ENCODE measurements around the gene GNAL.
A peak's percentile ranks its signal among the peaks of the same experiment; 100 is the strongest.

Gene GNAL

DNA sequence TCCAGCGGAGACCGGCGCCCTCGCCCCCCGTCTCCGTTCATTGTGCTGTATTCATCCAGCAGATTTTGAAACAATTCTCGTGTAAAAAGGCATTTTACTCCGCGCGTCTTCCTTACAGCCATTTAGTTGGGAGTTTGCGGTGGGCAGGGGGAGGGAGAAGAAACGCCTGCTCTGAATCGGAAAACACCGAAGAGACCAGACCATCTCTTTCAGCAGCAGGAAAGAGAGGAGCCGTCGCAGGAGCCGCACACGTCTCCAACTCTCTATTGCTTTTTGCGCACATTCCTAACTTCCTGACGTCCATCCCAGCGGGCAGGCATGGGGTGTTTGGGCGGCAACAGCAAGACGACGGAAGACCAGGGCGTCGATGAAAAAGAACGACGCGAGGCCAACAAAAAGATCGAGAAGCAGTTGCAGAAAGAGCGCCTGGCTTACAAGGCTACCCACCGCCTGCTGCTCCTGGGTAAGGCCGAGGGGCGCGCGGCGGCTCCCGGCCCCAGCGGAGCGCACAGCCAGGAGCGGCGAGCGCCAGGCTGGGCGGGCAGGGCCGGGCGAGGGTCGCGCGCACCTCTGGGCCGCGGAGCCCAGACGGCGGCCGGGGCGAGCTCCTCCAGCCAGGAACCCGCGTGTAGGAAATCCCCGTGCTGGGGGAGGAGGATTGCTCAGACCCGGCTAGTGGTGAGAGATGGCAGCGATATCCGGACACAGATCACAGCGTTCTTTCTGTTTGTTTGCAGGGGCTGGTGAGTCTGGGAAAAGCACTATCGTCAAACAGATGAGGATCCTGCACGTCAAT, 63.2 kb downstream of the GNAL start:
- H3K27ac ChIP-seq = no peak overlapping the region
- no peaks in the 10 kb centered on the region for H3K9me3 ChIP-seq (ENCODE audit: low read depth, low read length)
- TF ChIP-seq POLR2AphosphoS5 (IDR thresholded peaks at IDR 0.05; ENCODE audit: borderline replicate concordance, low read depth, low read length) = no peak
- TF ChIP-seq EZH2 (IDR thresholded peaks at IDR 0.05) = peak; percentile 51
- no peak for TF ChIP-seq FOXP2 (optimal IDR thresholded peaks at IDR 0.05; ENCODE audit: control extremely low read depth, extremely low read length, insufficient read depth)
- H3K4me3 ChIP-seq = peak overlapping the region; percentile 69
- H3K36me3 ChIP-seq (ENCODE audit: insufficient read depth, low read length) = no peaks in the 10 kb centered on the region
- no peak for DNase-seq (ENCODE audit: low read depth, low spot score)
- no peak overlapping the region for H3K9ac ChIP-seq (ENCODE audit: insufficient read length)

- no peak overlapping the region for H3K9ac ChIP-seq (ENCODE audit: insufficient read length)
- TF ChIP-seq FOXP2 (optimal IDR thresholded peaks at IDR 0.05; ENCODE audit: control extremely low read depth, extremely low read length, insufficient read depth) (no peak), POLR2AphosphoS5 (IDR thresholded peaks at IDR 0.05; ENCODE audit: borderline replicate concordance, low read depth, low read length) (no peak), EZH2 (IDR thresholded peaks at IDR 0.05) (no peak)
- H3K36me3 ChIP-seq (ENCODE audit: insufficient read depth, low read length) = no peaks in the 10 kb centered on the region
- H3K4me3 ChIP-seq = no peak overlapping the region
- DNase-seq (ENCODE audit: low read depth, low spot score) = no peak
- no peaks in the 10 kb centered on the region for H3K9me3 ChIP-seq (ENCODE audit: low read depth, low read length)
- H3K27ac ChIP-seq = no peak overlapping the region
These were observed 65.9 kb downstream of the GNAL start for GRCh38 chr18:11754979-11755378.

DNA sequence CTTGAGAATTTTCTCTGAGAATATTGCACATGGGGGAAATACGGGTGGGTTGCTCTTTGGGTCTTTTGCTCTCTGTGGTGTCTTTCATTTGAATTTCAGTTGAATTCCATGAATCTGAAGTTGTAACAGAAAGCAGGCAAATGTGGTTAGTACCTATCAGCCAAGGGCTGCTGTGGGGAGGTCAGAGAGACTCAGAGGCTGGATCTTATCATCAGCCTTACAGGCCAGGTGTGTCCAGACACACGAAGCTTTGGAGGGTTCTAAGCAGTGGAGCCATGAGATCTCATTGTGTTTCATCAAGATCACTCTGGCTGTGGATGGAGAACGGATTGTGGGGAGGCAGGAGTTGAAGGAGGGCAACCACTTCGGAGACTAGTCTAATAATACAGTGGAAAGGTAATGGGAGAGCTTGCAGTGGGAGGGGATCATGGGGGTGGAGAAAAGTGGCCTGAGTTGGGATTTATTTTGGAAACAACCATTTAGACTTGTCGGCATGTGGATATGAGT, 68.1 kb downstream of the GNAL start:
- Histone ChIP-seq H3K9me3 (ENCODE audit: low read depth, low read length) (no peaks in the 10 kb centered on the region), H3K36me3 (ENCODE audit: insufficient read depth, low read length) (no peaks in the 10 kb centered on the region), H3K27ac (no peak overlapping the region), H3K9ac (ENCODE audit: insufficient read length) (no peak overlapping the region), H3K4me3 (no peak overlapping the region)
- TF ChIP-seq FOXP2 (optimal IDR thresholded peaks at IDR 0.05; ENCODE audit: control extremely low read depth, extremely low read length, insufficient read depth) (no peak), POLR2AphosphoS5 (IDR thresholded peaks at IDR 0.05; ENCODE audit: borderline replicate concordance, low read depth, low read length) (no peak), EZH2 (IDR thresholded peaks at IDR 0.05) (no peak)
- DNase-seq (ENCODE audit: low read depth, low spot score) = no peak

- H3K27ac ChIP-seq = no peak overlapping the region
- DNase-seq (ENCODE audit: low read depth, low spot score) = no peak
- no peak overlapping the region for H3K4me3 ChIP-seq
- no peak for TF ChIP-seq POLR2AphosphoS5 (IDR thresholded peaks at IDR 0.05; ENCODE audit: borderline replicate concordance, low read depth, low read length)
- no peak for TF ChIP-seq EZH2 (IDR thresholded peaks at IDR 0.05)
- TF ChIP-seq FOXP2 (optimal IDR thresholded peaks at IDR 0.05; ENCODE audit: control extremely low read depth, extremely low read length, insufficient read depth) = no peak
- no peaks in the 10 kb centered on the region for H3K9me3 ChIP-seq (ENCODE audit: low read depth, low read length)
- H3K9ac ChIP-seq (ENCODE audit: insufficient read length) = no peak overlapping the region
- no peaks in the 10 kb centered on the region for H3K36me3 ChIP-seq (ENCODE audit: insufficient read depth, low read length)
These were observed 70.4 kb downstream of the GNAL start for GRCh38 chr18:11759456-11759855.

DNA sequence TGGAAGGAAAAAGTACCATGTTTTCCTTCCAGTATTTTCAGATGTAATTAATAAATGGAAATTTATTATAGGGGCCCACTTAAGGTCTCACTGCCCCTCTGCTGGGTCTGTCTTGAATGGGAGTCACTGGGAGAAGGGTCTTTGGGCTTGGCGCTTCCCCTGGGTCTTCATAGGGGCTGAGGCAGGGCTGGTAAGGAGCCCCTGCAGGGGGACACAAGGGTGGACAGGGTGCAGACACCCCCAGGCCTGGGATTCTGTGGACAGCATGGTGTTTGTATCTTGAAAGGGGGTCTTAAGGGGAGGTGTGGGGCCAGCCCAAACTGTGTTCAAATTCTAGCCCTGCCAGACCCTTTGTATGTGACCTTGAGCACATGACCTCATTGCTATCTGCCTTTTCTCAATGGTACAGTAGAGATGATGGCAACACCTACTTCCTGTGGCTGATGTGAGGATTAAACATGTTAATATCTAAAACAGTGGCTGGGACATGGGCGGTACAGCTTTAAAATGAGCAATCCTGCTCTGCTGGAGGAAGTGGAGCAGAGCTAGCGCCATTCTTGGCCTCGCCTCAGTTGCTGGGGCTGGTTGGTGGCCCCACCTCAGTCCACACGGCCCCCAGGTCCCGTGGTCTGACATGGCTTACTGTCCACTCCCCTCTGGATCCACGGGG, 71.6 kb downstream of the GNAL start:
- no peak overlapping the region for H3K9ac ChIP-seq (ENCODE audit: insufficient read length)
- H3K27ac ChIP-seq = no peak overlapping the region
- no peak for DNase-seq (ENCODE audit: low read depth, low spot score)
- no peaks in the 10 kb centered on the region for H3K36me3 ChIP-seq (ENCODE audit: insufficient read depth, low read length)
- no peak overlapping the region for H3K4me3 ChIP-seq
- no peaks in the 10 kb centered on the region for H3K9me3 ChIP-seq (ENCODE audit: low read depth, low read length)
- TF ChIP-seq FOXP2 (optimal IDR thresholded peaks at IDR 0.05; ENCODE audit: control extremely low read depth, extremely low read length, insufficient read depth) (no peak), POLR2AphosphoS5 (IDR thresholded peaks at IDR 0.05; ENCODE audit: borderline replicate concordance, low read depth, low read length) (no peak), EZH2 (IDR thresholded peaks at IDR 0.05) (no peak)

DNA sequence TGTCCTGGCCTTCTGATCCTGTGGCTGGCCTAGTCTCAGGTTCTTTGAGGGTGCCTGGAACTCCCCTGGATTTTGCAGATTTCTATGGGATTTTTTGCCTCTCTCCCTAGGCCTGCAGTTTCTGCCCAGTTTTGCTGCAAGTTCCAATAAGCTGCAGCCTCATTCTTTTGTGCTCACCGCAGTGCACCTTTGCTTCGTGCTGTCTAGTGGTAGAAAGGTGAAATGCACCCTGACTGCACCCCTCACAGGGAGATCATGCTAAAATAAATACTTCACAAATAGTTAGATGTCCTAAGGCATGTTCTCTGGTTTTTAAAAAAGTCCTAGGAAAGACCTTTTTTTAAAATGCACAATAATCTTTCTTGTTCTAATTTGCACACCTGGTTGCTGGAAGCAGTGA, 72.5 kb downstream of the GNAL start:
- H3K4me3 ChIP-seq = no peak overlapping the region
- no peaks in the 10 kb centered on the region for H3K36me3 ChIP-seq (ENCODE audit: insufficient read depth, low read length)
- H3K9ac ChIP-seq (ENCODE audit: insufficient read length) = no peak overlapping the region
- H3K27ac ChIP-seq = no peak overlapping the region
- no peak for DNase-seq (ENCODE audit: low read depth, low spot score)
- H3K9me3 ChIP-seq (ENCODE audit: low read depth, low read length) = no peaks in the 10 kb centered on the region
- no peak for TF ChIP-seq POLR2AphosphoS5 (IDR thresholded peaks at IDR 0.05; ENCODE audit: borderline replicate concordance, low read depth, low read length)
- no peak for TF ChIP-seq EZH2 (IDR thresholded peaks at IDR 0.05)
- TF ChIP-seq FOXP2 (optimal IDR thresholded peaks at IDR 0.05; ENCODE audit: control extremely low read depth, extremely low read length, insufficient read depth) = no peak

GRCh38 chr18:11762429-11762828, 73.4 kb downstream of the GNAL start:
- DNase-seq (ENCODE audit: low read depth, low spot score) = no peak
- no peak overlapping the region for H3K9ac ChIP-seq (ENCODE audit: insufficient read length)
- H3K4me3 ChIP-seq = no peak overlapping the region
- H3K36me3 ChIP-seq (ENCODE audit: insufficient read depth, low read length) = no peaks in the 10 kb centered on the region
- H3K9me3 ChIP-seq (ENCODE audit: low read depth, low read length) = no peaks in the 10 kb centered on the region
- H3K27ac ChIP-seq = no peak overlapping the region
- TF ChIP-seq FOXP2 (optimal IDR thresholded peaks at IDR 0.05; ENCODE audit: control extremely low read depth, extremely low read length, insufficient read depth) = no peak
- no peak for TF ChIP-seq POLR2AphosphoS5 (IDR thresholded peaks at IDR 0.05; ENCODE audit: borderline replicate concordance, low read depth, low read length)
- TF ChIP-seq EZH2 (IDR thresholded peaks at IDR 0.05) = no peak

GRCh38 chr18:11767329-11767728, 78.3 kb downstream of the GNAL start:
- H3K4me3 ChIP-seq = no peak overlapping the region
- H3K27ac ChIP-seq = no peak overlapping the region
- no peaks in the 10 kb centered on the region for H3K36me3 ChIP-seq (ENCODE audit: insufficient read depth, low read length)
- TF ChIP-seq POLR2AphosphoS5 (IDR thresholded peaks at IDR 0.05; ENCODE audit: borderline replicate concordance, low read depth, low read length) (no peak), EZH2 (IDR thresholded peaks at IDR 0.05) (no peak), FOXP2 (optimal IDR thresholded peaks at IDR 0.05; ENCODE audit: control extremely low read depth, extremely low read length, insufficient read depth) (no peak)
- H3K9me3 ChIP-seq (ENCODE audit: low read depth, low read length) = no peaks in the 10 kb centered on the region
- no peak for DNase-seq (ENCODE audit: low read depth, low spot score)
- no peak overlapping the region for H3K9ac ChIP-seq (ENCODE audit: insufficient read length)
